NB4 (cell line): Measurements from ENCODE around the gene CLEC16A.

ENCODE experiments used
- DNase-seq: peaks from one replicate; pipeline ENCODE4 v3.0.0; 2010; ENCODE audit warnings: low read depth
- H3K4me3 ChIP-seq: one replicate; pipeline ENCODE4 v1.5.1; 2011; ENCODE audit warnings: mild to moderate bottlenecking, low read depth, low read length, moderate library complexity
- CTCF ChIP-seq: IDR thresholded peaks from one replicate; pipeline ENCODE4 v1.5.1; 2012; ENCODE audit warnings: low read depth, low read length
- MAX ChIP-seq: IDR thresholded peaks from 2 replicates; pipeline ENCODE4 v1.6.1; 2011; ENCODE audit warnings: low read depth, low read length
- MYC ChIP-seq: IDR thresholded peaks from 2 replicates; pipeline ENCODE4 v1.6.1; 2011; ENCODE audit warnings: low read depth, low read length
- POLR2A ChIP-seq: IDR thresholded peaks from 2 replicates; pipeline ENCODE4 v1.6.1; 2011; ENCODE audit warnings: mild to moderate bottlenecking; ENCODE audit not compliant: insufficient read length; ENCODE audit errors: extremely low read depth

Gene CLEC16A

GRCh38 chr16:10983159-10983558 lies 38.8 kb downstream of the CLEC16A start:
- H3K4me3 ChIP-seq: no peak overlapping the region
- peak; percentile 6 for TF ChIP-seq CTCF
- no peak for TF ChIP-seq MYC
- no peak for DNase-seq

GRCh38 chr16:10984509-10984908 lies 40.1 kb downstream of the CLEC16A start:
- TF ChIP-seq POLR2A (no peak), MAX (no peak), CTCF (no peak), MYC (no peak)
- DNase-seq: no peak

GRCh38 chr16:10987361-10988163 lies 43.2 kb downstream of the CLEC16A start:
- H3K4me3 ChIP-seq: no peak overlapping the region
- no peak for DNase-seq
- no peak for TF ChIP-seq POLR2A
- TF ChIP-seq MAX: no peak
- no peak for TF ChIP-seq MYC
- no peak for TF ChIP-seq CTCF

More at GRCh38 chr16:10984509-10984908, 40.1 kb downstream of the CLEC16A start:
- no peak overlapping the region for H3K4me3 ChIP-seq

GRCh38 chr16:10988164-10988803 lies 43.9 kb downstream of the CLEC16A start:
- DNase-seq: peak; percentile 26
- H3K4me3 ChIP-seq: no peak overlapping the region
- TF ChIP-seq MYC (no peak), MAX (no peak), CTCF (peak; percentile 50)

GRCh38 chr16:10988879-10989278 lies 44.5 kb downstream of the CLEC16A start:
- DNase-seq: no peak
- H3K4me3 ChIP-seq: no peak overlapping the region
- TF ChIP-seq CTCF (no peak), MYC (no peak), POLR2A (no peak), MAX (no peak)
